ENCODE measurements around the gene CDHR1. TPM values are rescaled to one million over a fixed set of nuclear protein-coding genes. Genes with fewer than 3 reads are reported as not detected.
A peak's percentile ranks its signal among the peaks of the same experiment; 100 is the strongest.

CDHR1 gene
- total RNA-seq, 1 donor from 2014 or later: 0.32 TPM

DNA sequence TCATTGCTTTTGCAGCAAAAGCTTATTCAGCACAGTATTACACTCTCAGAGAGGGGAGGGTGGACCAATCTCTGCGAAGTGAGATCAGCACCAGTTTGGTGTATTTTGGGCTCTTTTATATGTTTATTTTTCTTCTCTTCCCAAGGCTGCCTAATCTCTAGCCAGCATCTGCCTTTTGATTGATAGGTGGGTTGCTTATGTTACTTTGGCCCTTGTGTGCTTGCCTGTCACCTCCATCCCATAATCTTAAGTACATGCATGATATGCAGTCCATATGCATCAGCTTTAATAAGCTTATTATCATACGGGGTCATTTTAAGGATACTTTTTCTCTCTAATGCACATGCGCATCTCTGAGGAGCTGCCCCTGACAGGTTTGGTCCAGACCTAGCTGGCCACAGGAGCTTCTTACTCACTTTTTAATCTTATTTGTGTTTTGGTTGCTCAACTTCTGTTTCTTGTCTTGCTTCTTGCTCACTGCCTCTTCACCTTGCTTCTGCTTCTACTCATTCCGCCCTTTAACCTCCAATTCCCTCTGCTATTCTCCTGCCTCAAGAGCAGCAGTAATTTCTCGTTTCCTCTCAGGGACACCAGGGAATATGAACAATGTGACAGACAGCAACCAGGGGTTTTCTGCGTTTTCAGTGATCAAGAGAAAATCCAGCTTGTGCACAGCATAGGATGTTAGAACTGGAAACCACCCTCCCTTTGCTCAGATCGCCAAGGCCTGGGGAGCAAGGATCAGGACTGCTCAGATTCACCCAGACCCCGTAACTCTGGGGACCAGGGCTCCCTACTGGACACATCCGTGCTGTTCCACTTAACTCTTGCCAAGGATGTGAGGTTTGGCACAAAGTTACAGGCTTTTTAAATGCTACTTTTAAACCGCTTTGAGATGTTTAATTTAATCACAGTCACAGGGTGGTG, 60.5 kb downstream of the CDHR1 start:
- DNase-seq (no peak), ATAC-seq (no peak)
- intact Hi-C loops (cut with micrococcal nuclease): no loop called here

DNA sequence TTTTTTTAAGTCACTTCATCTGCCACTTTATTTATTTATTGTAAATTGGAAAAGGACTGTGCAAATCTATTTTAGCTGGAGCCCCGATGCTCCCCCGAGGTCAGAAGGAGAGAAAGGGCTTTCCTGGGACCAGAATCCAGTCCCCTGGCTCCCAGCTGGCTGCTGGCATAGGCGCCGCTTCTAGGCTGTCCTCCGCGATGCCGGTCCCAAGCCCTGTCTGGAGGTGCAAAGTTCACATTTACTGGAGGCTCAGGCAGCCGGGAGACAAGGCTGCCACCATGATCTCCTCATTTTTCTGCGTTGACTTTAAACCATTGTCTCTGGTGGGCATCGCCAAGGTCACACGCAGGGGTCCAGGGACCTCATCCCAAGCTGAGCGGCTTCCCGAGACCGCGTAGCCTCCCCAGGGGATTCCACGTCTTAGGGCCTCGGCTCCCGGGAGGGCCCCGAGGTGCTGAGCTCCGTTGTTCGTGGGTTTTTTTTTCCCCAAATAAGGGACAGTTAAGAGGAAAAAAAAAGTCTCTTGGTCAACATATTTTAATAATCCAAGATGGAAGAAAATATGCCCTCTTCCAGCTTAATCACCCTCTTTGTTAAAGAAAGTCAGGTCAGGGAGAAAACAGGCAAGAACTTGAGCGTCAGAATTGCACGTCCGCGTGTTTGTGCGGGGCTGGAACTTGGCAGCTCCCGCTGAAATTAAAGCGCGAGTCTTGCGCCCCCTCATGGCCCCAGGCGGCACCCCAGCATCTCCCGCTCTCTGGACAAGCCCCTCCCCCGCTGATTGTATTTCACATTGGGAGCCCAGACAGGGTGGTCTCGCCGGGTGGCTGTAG, 62.4 kb downstream of the CDHR1 start:
- peak; percentile 76 for DNase-seq
- ATAC-seq: peak; percentile 82

DNA sequence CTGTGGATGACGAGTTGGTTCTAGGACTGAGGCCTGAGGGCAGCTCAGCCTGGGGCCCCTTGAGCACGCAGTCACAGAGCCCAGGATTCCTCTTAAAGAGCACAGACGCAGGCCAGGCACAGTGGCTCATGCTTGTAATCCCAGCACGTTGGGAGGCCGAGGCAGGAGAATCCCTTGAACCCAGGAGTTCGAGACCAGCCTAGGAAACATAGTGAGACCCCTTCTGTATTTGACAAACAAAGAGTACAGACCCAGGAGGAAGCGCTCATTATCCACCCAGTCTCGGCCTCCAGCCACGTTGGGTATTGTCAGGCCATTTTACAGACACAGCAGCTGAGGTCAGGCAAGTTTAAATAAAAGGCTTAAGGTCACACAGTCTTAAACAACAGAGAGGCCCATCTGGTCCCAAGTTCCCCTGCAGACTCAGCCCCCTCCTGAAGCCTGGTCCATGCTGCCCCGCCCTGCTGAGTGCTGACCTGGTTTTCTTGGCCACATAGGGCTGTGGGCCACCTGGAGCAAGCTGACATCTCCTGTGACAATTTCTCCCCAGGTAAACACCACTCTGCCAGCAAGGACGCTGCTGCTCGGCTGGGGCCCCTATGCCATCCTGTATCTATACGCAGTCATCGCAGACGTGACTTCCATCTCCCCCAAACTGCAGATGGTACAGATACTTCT, 63.1 kb downstream of the CDHR1 start:
- ATAC-seq: no peak
- no peak for DNase-seq
- intact Hi-C loops (cut with micrococcal nuclease): no loop called here

More for the DNA sequence above, 62.4 kb downstream of the CDHR1 start:
- intact Hi-C loops (cut with micrococcal nuclease): no loop called here

DNA sequence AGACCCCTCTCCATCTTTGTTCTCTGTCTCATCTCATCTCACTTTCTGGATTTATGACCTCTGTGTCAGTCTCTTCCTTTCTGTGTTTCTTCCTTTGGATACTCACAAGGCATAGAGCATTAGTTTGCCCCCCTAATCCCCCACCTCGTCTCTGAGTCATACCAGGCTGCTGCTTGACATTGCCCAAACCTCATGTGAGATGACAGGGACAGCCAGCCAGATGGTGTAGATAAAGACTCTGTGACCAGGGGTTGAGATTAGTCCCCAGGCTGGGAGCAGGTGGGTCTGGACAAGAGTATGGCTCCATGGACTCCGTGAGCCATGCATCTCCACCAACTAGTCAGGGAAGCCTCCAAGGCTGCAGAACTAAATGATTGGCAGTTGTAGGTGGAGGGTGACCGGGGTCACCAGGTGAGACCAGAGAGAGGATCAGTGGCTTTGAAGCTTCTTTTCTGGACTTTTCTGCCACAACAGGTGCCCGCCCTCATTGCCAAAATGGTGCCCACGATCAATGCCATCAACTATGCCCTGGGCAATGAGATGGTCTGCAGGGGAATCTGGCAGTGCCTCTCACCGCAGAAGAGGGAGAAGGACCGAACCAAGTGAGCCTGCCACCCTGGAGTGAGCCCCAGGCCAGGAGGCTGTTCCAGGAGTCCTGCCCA, 63.8 kb downstream of the CDHR1 start:
- DNase-seq (no peak), ATAC-seq (no peak)
- intact Hi-C loops (cut with micrococcal nuclease): no loop called here

GRCh38 chr10:84261236-84261915, 67.0 kb downstream of the CDHR1 start:
- ATAC-seq (no peak), DNase-seq (no peak)
- intact Hi-C loops (cut with micrococcal nuclease): loop anchor here (10.0 kb wide), 1 partner anchor 93 kb away; no protein-coding TSS in a partner anchor

GRCh38 chr10:84262190-84262956, 68.0 kb downstream of the CDHR1 start:
- ATAC-seq (no peak), DNase-seq (no peak)
- intact Hi-C loops (cut with micrococcal nuclease): loop anchor here (10.0 kb wide), 1 partner anchor 92 kb away; no protein-coding TSS in a partner anchor

DNA sequence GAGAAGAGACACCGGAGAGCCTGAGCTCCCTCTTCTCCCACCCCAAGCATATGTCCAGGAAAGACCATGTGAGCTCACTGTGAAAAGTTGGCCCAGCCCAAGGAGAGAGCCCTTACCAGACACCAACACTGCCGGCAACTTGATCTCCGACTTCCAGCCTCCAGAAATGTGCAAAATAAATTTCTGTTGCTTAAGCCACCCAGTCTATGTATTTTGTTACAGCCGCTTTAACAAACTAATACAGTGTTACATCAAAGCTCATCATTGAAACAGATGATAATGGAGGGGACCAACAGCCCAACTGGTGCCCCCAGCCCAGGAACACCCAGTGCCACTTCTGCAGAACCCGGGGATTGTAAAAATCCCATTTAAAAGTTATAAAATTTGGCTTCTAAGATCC, 69.4 kb downstream of the CDHR1 start:
- intact Hi-C loops (cut with micrococcal nuclease): loop anchor here (10.0 kb wide), 1 partner anchor 91 kb away; no protein-coding TSS in a partner anchor
- ATAC-seq: no peak

DNA sequence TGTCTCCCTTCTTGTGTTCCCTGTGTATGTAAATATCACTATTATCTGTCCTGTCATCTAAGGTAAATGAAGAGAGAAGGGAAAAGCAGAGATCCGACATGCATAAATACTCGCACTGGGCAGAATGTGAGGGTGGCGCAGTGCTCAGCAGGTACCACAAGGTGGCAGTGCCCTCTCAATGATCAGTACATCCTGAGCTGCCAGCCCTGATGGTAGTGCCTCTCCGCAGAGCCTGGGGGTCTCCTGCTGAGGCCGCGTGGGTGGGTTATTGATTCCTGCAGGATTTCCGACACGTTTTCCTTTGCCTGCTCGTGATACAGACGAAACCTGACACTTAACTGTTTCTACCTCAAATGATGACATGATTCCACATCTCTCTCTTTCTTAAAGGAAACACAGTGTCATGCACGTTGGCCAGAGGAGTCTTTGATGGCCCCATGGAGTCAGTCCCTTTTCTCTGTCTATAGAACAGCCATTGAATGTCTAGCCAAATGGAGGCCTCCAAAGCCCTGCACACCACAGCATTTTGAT, 70.3 kb downstream of the CDHR1 start:
- peak; percentile 76 for DNase-seq

More for the DNA sequence above, 69.4 kb downstream of the CDHR1 start:
- no peak for DNase-seq

DNA sequence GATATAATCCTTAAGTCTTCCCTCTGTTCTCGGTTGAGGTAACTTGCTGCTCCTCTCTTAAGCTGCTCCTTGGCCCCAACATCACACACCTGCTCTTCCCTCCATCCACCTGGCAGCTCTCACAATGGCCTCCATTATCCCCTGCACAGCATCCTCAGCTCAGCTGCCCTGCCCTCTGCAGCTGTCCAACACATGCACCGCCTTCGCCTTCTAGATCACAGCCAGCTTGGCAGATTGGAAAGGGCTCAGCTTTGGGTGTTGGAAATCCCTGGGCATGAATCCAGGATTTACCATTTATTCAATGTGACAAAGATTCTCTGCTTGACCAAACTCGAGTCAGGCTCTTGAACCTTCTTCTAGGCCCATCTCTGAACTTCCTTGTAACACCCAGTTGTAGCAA, 71.1 kb downstream of the CDHR1 start:
- ATAC-seq (no peak), DNase-seq (no peak)
- intact Hi-C loops (cut with micrococcal nuclease): loop anchor here (5.0 to 10.0 kb wide), 2 partner anchors 89 to 272 kb away; no protein-coding TSS in a partner anchor

More for the DNA sequence above, 70.3 kb downstream of the CDHR1 start:
- ATAC-seq: peak; percentile 94
- intact Hi-C loops (cut with micrococcal nuclease): loop anchor here (5.0 to 10.0 kb wide), 2 partner anchors 90 to 273 kb away; no protein-coding TSS in a partner anchor

DNA sequence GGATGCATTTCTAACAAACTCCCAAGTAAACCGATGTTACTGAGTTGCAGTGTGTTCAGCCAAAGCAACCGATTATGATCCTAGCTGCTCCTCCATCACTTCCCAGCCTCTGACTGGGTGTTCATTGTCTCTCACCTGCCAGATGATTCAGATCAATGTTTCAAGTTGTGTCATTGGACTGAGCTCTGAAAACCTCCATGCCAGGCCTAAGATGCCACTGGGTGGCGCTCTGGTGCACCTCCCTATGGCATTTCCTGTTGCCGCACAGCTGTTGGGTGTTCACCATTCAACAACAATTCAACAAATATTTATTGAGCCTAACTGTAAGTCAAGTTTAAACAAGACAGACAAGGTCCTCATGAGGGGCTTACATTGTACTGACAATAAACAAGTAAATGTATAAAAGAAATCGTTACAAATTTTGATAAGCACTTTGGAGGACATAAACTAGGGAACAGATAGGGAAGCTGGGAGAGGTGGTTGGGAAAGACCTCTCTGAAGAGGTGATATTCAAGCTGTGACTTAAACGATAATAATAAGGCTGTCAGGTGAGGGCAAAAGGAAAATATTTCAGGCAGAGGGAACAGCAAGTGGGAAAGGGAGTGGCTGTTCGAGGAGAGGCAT, 73.3 kb downstream of the CDHR1 start:
- peak; percentile 54 for DNase-seq
- no peak for ATAC-seq
- intact Hi-C loops (cut with micrococcal nuclease): loop anchor here (5.0 to 10.0 kb wide), 2 partner anchors 87 to 270 kb away; no protein-coding TSS in a partner anchor

- ATAC-seq (no peak), DNase-seq (no peak)
- intact Hi-C loops (cut with micrococcal nuclease): loop anchor here (5.0 to 10.0 kb wide), 2 partner anchors 86 to 268 kb away; no protein-coding TSS in a partner anchor
Observed at GRCh38 chr10:84269162-84269561, 74.8 kb downstream of the CDHR1 start.

Other genes starting within 250 kb of the CDHR1 start
- gene GHITM, start 55.0 kb upstream of the CDHR1 start, total RNA-seq: 425 TPM
- gene GPR15LG, start 20.7 kb upstream of the CDHR1 start, total RNA-seq: not detected
- gene LRIT2, start 31.0 kb downstream of the CDHR1 start, total RNA-seq: not detected
- not detected for gene LRIT1, start 47.0 kb downstream of the CDHR1 start, total RNA-seq
- 0.79 TPM for gene RGR, start 50.5 kb downstream of the CDHR1 start, total RNA-seq
- 163 TPM for gene CCSER2, start 134.1 kb downstream of the CDHR1 start, total RNA-seq

All from left ventricle myocardium superior (tissue), 1 donor.